SU-DHL-6 (cell line): Measurements from ENCODE around the gene CCDC169.
"Not testable (repeated sequence)": the region's sequence is repeated elsewhere in the genome, so short reads cannot be mapped to it uniquely, and the experiment has no call there.

Experiments
- H2AFZ ChIP-seq: fragments of 200-600 bp; sonication (generic); 2 replicates; pipeline ENCODE4 v1.6.1; 2014; ENCODE audit warnings: low read depth, mild to moderate bottlenecking, moderate library complexity, mixed read lengths, antibody characterized with exemption, low read length; ENCODE audit not compliant: severe bottlenecking
- H3F3A ChIP-seq: fragments of 200-600 bp; shearing (Covaris generic); 2 replicates; pipeline ENCODE4 v1.6.0; 2016; ENCODE audit warnings: antibody characterized with exemption, mild to moderate bottlenecking; ENCODE audit not compliant: insufficient read depth
- H3K27ac ChIP-seq: fragments of 200-600 bp; sonication (generic); 2 replicates; pipeline ENCODE4 v1.5.1; 2016; ENCODE audit warnings: low read depth, mild to moderate bottlenecking, low read length, moderate library complexity, mixed read lengths
- H3K27me3 ChIP-seq: fragments of 200-600 bp; sonication (generic), shearing (Covaris generic); 2 replicates; pipeline ENCODE4 v1.6.0; 2014; ENCODE audit warnings: mild to moderate bottlenecking, low read length
- H3K36me3 ChIP-seq: fragments of 200-600 bp; sonication (generic); 2 replicates; pipeline ENCODE4 v1.6.1; 2014; ENCODE audit warnings: mild to moderate bottlenecking, low read length, mixed read lengths
- H3K4me2 ChIP-seq: fragments of 300-600, 200-600 bp; shearing (Covaris generic), sonication (generic); 2 replicates; pipeline ENCODE4 v1.6.0; 2014; ENCODE audit warnings: low read length, low read depth, mild to moderate bottlenecking; ENCODE audit not compliant: poor library complexity, severe bottlenecking
- H3K4me3 ChIP-seq: fragments of 200-600 bp; sonication (generic); 2 replicates; pipeline ENCODE4 v1.5.1; 2014; ENCODE audit warnings: antibody characterized with exemption, low read length, mild to moderate bottlenecking, mixed read lengths; ENCODE audit not compliant: insufficient read depth, poor library complexity, severe bottlenecking
- H3K79me2 ChIP-seq: fragments of 200-600 bp; sonication (generic); 2 replicates; pipeline ENCODE4 v1.6.1; 2014; ENCODE audit warnings: mild to moderate bottlenecking, low read length, moderate library complexity; ENCODE audit not compliant: insufficient read depth
- H3K9ac ChIP-seq: fragments of 200-600 bp; sonication (generic); 2 replicates; pipeline ENCODE4 v1.7.0; 2014; ENCODE audit warnings: mild to moderate bottlenecking, low read length
- H3K9me2 ChIP-seq: fragments of 200-600 bp; sonication (generic); replicated peaks from 2 replicates; pipeline ENCODE4 v1.6.1; 2014; ENCODE audit warnings: low read length; ENCODE audit not compliant: insufficient read depth
- H3K9me3 ChIP-seq: fragments of 200-600 bp; sonication (generic); 2 replicates; pipeline ENCODE4 v1.6.1; 2014; ENCODE audit warnings: low read length, mixed read lengths; ENCODE audit not compliant: insufficient read depth
- H4K20me1 ChIP-seq: fragments of 200-600 bp; sonication (generic); 2 replicates; pipeline ENCODE4 v1.6.1; 2014; ENCODE audit warnings: low read depth, mild to moderate bottlenecking, antibody characterized with exemption, low read length, moderate library complexity, mixed read lengths
- EZH2phosphoT487 ChIP-seq: fragments of 200-600 bp; sonication (generic), shearing (Covaris generic); conservative IDR thresholded peaks from 2 replicates; pipeline ENCODE4 v1.6.1; 2018; ENCODE audit warnings: mild to moderate bottlenecking, antibody characterized with exemption, low read length, moderate library complexity, mixed read lengths
- TF ChIP-seq, protein P1 (sequence below): fragments of 200-600 bp; sonication (generic); IDR thresholded peaks from one replicate; pipeline ENCODE4 v1.5.1; 2017; ENCODE audit warnings: antibody characterized with exemption, mild to moderate bottlenecking, low read length, moderate library complexity; ENCODE audit not compliant: insufficient read depth, poor library complexity, severe bottlenecking

Gene CCDC169

DNA sequence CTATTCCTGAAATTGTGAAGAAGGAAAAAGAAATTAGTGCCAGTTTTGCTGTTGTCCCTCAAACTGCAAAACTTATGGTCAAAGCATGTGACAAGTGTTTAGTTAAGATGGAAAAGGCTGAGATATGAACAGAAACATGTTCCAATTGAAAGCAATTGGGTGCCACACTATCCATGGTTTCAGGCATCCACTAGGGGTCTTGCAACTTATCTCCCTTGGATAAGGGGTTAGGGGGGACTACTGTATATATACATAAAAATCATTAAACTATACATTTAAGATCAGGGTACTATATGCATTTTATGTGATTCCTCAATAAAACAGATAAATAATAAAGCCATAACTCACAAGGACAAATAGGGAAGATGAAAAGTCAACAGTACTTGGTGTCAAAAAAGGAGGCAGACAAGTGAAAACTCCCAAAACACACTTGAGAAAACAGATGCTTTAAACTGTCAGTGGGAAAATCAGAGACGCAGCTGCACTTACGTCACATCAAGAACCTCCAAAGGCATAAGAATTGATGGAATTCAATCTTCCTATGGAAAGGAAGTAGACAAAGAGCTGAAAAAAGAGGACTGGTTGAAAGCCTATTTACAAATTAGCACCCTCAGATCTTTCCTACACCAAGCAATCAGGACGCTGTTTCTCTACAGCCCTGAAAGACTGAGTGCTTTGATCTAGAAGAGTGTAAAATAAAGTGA lies 40.5 kb upstream of the CCDC169 start:
- Histone ChIP-seq H3K27me3 (no peaks in the 10 kb centered on the region), H4K20me1 (no peaks in the 10 kb centered on the region), H3K9me2 (no peaks in the 10 kb centered on the region), H3F3A (no peaks in the 10 kb centered on the region), H3K9me3 (no peaks in the 10 kb centered on the region), H3K4me3 (no peak overlapping the region), H2AFZ (no peak overlapping the region), H3K9ac (no peak overlapping the region), H3K27ac (no peak overlapping the region), H3K79me2 (no peaks in the 10 kb centered on the region), H3K36me3 (no peaks in the 10 kb centered on the region), H3K4me2 (no peak overlapping the region)
- TF ChIP-seq, protein P1, sequence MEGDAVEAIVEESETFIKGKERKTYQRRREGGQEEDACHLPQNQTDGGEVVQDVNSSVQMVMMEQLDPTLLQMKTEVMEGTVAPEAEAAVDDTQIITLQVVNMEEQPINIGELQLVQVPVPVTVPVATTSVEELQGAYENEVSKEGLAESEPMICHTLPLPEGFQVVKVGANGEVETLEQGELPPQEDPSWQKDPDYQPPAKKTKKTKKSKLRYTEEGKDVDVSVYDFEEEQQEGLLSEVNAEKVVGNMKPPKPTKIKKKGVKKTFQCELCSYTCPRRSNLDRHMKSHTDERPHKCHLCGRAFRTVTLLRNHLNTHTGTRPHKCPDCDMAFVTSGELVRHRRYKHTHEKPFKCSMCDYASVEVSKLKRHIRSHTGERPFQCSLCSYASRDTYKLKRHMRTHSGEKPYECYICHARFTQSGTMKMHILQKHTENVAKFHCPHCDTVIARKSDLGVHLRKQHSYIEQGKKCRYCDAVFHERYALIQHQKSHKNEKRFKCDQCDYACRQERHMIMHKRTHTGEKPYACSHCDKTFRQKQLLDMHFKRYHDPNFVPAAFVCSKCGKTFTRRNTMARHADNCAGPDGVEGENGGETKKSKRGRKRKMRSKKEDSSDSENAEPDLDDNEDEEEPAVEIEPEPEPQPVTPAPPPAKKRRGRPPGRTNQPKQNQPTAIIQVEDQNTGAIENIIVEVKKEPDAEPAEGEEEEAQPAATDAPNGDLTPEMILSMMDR, result no peak
- no peak for TF ChIP-seq EZH2phosphoT487

GRCh38 chr13:36332986-36333385 lies 35.4 kb upstream of the CCDC169 start:
- Histone ChIP-seq H3K36me3 (no peaks in the 10 kb centered on the region), H3K9ac (no peak overlapping the region), H3F3A (no peaks in the 10 kb centered on the region), H3K4me3 (no peak overlapping the region), H3K9me2 (no peaks in the 10 kb centered on the region), H3K27ac (no peak overlapping the region), H3K9me3 (no peaks in the 10 kb centered on the region), H2AFZ (no peak overlapping the region), H4K20me1 (no peaks in the 10 kb centered on the region), H3K27me3 (no peaks in the 10 kb centered on the region), H3K4me2 (no peak overlapping the region), H3K79me2 (no peaks in the 10 kb centered on the region)
- TF ChIP-seq EZH2phosphoT487, result no peak
- TF ChIP-seq, protein P1, result no peak

DNA sequence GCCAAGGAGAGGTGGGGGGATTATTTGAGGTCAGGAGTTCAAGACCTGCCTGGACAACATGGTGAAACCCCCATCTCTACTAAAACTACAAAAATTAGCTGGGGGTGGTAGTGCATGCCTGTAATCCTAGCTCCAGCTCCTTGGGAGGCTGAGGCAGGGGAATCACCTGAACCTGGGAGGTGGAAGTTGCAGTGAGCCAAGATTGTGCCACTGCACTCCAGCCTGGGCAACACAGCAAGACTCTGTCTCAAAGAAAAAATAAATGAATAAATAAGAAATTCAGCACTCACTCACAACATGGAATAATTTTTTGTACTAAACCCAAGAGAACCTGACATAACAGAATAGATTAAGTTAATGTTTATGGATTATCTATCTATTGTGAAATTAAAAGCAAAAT lies 34.6 kb upstream of the CCDC169 start:
- H4K20me1 ChIP-seq, H3K4me2 ChIP-seq, H3F3A ChIP-seq, H3K27me3 ChIP-seq, H3K9me3 ChIP-seq, H3K79me2 ChIP-seq, H3K4me3 ChIP-seq, H3K36me3 ChIP-seq, H3K9me2 ChIP-seq, H3K9ac ChIP-seq, H3K27ac ChIP-seq, H2AFZ ChIP-seq: not testable (repeated sequence)

DNA sequence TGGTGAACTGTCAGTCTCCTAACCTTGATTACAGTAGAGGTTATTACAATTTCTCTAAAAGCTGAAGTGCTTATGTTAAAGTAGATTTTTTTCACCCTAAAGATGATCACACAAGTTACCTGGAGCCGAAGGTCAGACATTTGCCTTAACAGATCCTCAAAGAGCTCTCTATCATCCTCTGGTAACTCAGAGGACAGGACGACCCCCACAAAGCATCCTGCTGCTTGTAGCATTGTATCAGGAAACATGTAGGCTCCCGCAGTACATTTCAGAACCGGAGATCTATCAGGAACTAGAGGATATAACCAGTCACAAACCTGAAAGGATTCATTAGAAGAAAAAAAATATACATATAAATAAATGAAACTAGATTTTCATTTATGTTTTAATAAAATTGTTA lies 33.7 kb upstream of the CCDC169 start:
- no peaks in the 10 kb centered on the region for H3K36me3 ChIP-seq
- H3F3A ChIP-seq, result no peaks in the 10 kb centered on the region
- H3K79me2 ChIP-seq, result no peaks in the 10 kb centered on the region
- H2AFZ ChIP-seq, result no peak overlapping the region
- H3K9ac ChIP-seq, result no peak overlapping the region
- no peak overlapping the region for H3K4me3 ChIP-seq
- no peaks in the 10 kb centered on the region for H4K20me1 ChIP-seq
- TF ChIP-seq, protein P1, result no peak
- no peak for TF ChIP-seq EZH2phosphoT487
- H3K27ac ChIP-seq, result no peak overlapping the region
- H3K9me3 ChIP-seq, result no peaks in the 10 kb centered on the region
- no peaks in the 10 kb centered on the region for H3K27me3 ChIP-seq
- H3K9me2 ChIP-seq, result no peaks in the 10 kb centered on the region
- H3K4me2 ChIP-seq, result no peak overlapping the region
